Gastroesophageal sphincter (tissue), 4 donors: ENCODE measurements around the gene SEMA6A. TPM values are rescaled to one million over a fixed set of nuclear protein-coding genes. Genes with fewer than 3 reads are reported as not detected.

ENCODE experiments used
- ATAC-seq: fragments of 150-250 bp; one replicate; pipeline ENCODE4 v1.9.1; 2016; ENCODE audit warnings: mild to moderate bottlenecking, moderate library complexity
- H3K27ac ChIP-seq, 4 donors: fragments of 200-600 bp; sonication (generic) in 3 of 4; 1 replicate in 3 of 4; 2 replicates in 1 of 4; pipeline ENCODE4 v1.5.1; 2016 to 2019
- H3K27me3 ChIP-seq: fragments of 200-600 bp; sonication (generic); one replicate; pipeline ENCODE4 v1.5.1; 2019
- H3K36me3 ChIP-seq, 2 donors: fragments of 200-600 bp; sonication (generic); one replicate each; pipeline ENCODE4 v1.5.1; 2019; ENCODE audit warnings: control low read depth in 1 of 2
- H3K4me1 ChIP-seq, 3 donors: fragments of 200-600 bp; sonication (generic); 1 replicate in 2 of 3; 2 replicates in 1 of 3; pipeline ENCODE4 v1.5.1; 2016 to 2019; ENCODE audit warnings: control low read depth in 2 of 3
- H3K4me3 ChIP-seq, 2 donors: fragments of 200-600 bp; sonication (generic); one replicate each; pipeline ENCODE4 v1.5.1; 2019; ENCODE audit warnings: mild to moderate bottlenecking in 1 of 2, moderate library complexity in 1 of 2
- H3K9me3 ChIP-seq, 3 donors: fragments of 200-600 bp; sonication (generic); one replicate each; pipeline ENCODE4 v1.5.1; 2017 to 2019; ENCODE audit warnings: control low read depth in 2 of 3
- CTCF ChIP-seq, 4 experiments: fragments of 200-600 bp in 2 of 4; fragments of 450-650 bp in 2 of 4; sonication (generic) in 1 of 4; IDR thresholded peaks; one replicate each; pipeline ENCODE4 v1.5.1; 2017 to 2019; ENCODE audit warnings: antibody characterized with exemption in 4 of 4, mild to moderate bottlenecking in 2 of 4, moderate library complexity in 2 of 4
- EP300 ChIP-seq: sonication (generic); formaldehyde crosslinking; IDR thresholded peaks from one replicate; pipeline ENCODE4 v1.6.1; 2017; ENCODE audit warnings: antibody characterized with exemption, mild to moderate bottlenecking
- POLR2A ChIP-seq, 2 donors: fragments of 450-650 bp; IDR thresholded peaks; one replicate each; pipeline ENCODE4 v1.6.1; 2017; ENCODE audit warnings: antibody characterized with exemption in 2 of 2, mild to moderate bottlenecking in 2 of 2, moderate library complexity in 1 of 2
- POLR2AphosphoS5 ChIP-seq: sonication (generic); formaldehyde crosslinking; IDR thresholded peaks from one replicate; pipeline ENCODE4 v1.6.1; 2017; ENCODE audit warnings: antibody characterized with exemption
- WGBS, 2 donors: methylation state at CpG; one replicate each; pipeline ENCODE4 v1.1.5; 2018; ENCODE audit warnings: low coverage in 1 of 2; 5-methylcytosine and 5-hydroxymethylcytosine counted together
- total RNA-seq, 4 donors: library from RNA; depleted of rRNA; stranded (reverse); fragments of >200 nt; gene quantifications; one replicate each; pipeline ENCODE4 v1.1.0, GENCODE V29; 2016

The SEMA6A gene
- total RNA-seq, 4 donors from 2014 or later: 10.9 to 19.8 (median 17.8) TPM

- Histone ChIP-seq H3K4me1 (peaks cover 0 to 44% (median 2%) of the 10 kb centered on the region in 3 donors), H3K27me3 (peaks cover 14% of the 10 kb centered on the region), H3K36me3 (no peaks in the 10 kb centered on the region), H3K9me3 (no peaks in the 10 kb centered on the region), H3K4me3 (no peak overlapping the region), H3K27ac (no peak overlapping the region)
- ATAC-seq: no peak
- TF ChIP-seq POLR2A (IDR thresholded peaks at IDR 0.05) (no peak), EP300 (no peak), POLR2AphosphoS5 (no peak), CTCF (IDR thresholded peaks at IDR 0.05) (no peak)
- 73 to 83% methylated on average over 5 to 10 of the region's 12 CpGs for WGBS, 2 donors
Observed at GRCh38 chr5:116577064-116577788, 2.6 kb upstream of the SEMA6A start.

- H3K4me1 ChIP-seq: peaks cover 0 to 54% (median 5%) of the 10 kb centered on the region in 3 donors
- peak overlapping the region in 3 of 4 donors; percentile 71 to 81 (median 80) for H3K27ac ChIP-seq
- H3K36me3 ChIP-seq: no peaks in the 10 kb centered on the region
- WGBS, 2 donors: 41 to 43% methylated on average over 13 to 19 of the region's 44 CpGs
- no peaks in the 10 kb centered on the region for H3K9me3 ChIP-seq
- H3K4me3 ChIP-seq: peak overlapping the region; percentile 63 to 78
- ATAC-seq: peak; percentile 44
- TF ChIP-seq POLR2A (IDR thresholded peaks at IDR 0.05) (no peak), EP300 (no peak), CTCF (IDR thresholded peaks at IDR 0.05) (peak; percentile 74 to 93 (median 80)), POLR2AphosphoS5 (no peak)
- peaks cover 19% of the 10 kb centered on the region for H3K27me3 ChIP-seq
Observed at GRCh38 chr5:116576053-116576713, 1.6 kb upstream of the SEMA6A start.

GRCh38 chr5:116575326-116576052 lies 866 bp upstream of the SEMA6A start:
- peak overlapping the region in 3 of 4 donors; percentile 71 to 81 (median 80) for H3K27ac ChIP-seq
- no peak for ATAC-seq

GRCh38 chr5:116573702-116574366 lies 789 bp downstream of the SEMA6A start:
- Histone ChIP-seq H3K36me3 (no peaks in the 10 kb centered on the region), H3K4me3 (peak overlapping the region; percentile 63 to 78), H3K27ac (peak overlapping the region in 3 of 4 donors; percentile 34 to 81 (median 80)), H3K9me3 (no peaks in the 10 kb centered on the region), H3K27me3 (peaks cover 28% of the 10 kb centered on the region), H3K4me1 (peaks cover 0 to 54% (median 5%) of the 10 kb centered on the region in 3 donors)
- no peak for ATAC-seq
- 0% methylated on average over 1 to 2 of the region's 61 CpGs for WGBS, 2 donors
- TF ChIP-seq POLR2A (IDR thresholded peaks at IDR 0.05): no peak
- TF ChIP-seq EP300: no peak
- no peak for TF ChIP-seq CTCF (IDR thresholded peaks at IDR 0.05)
- no peak for TF ChIP-seq POLR2AphosphoS5

More at GRCh38 chr5:116575326-116576052, 866 bp upstream of the SEMA6A start:
- Histone ChIP-seq H3K4me3 (peak overlapping the region; percentile 63 to 78), H3K36me3 (no peaks in the 10 kb centered on the region), H3K27me3 (peaks cover 19% of the 10 kb centered on the region), H3K4me1 (peaks cover 0 to 54% (median 5%) of the 10 kb centered on the region in 3 donors), H3K9me3 (no peaks in the 10 kb centered on the region)
- 1 to 4% methylated on average over 14 to 17 of the region's 33 CpGs for WGBS, 2 donors
- TF ChIP-seq POLR2A (IDR thresholded peaks at IDR 0.05) (no peak), POLR2AphosphoS5 (no peak), EP300 (no peak), CTCF (IDR thresholded peaks at IDR 0.05) (no peak)
